VCaP (cell line): ENCODE results near the gene RSPH9.
A peak's percentile ranks its signal among the peaks of the same experiment; 100 is the strongest.

Source experiments
- H3K27ac ChIP-seq: fragments of 450-650 bp; 2 replicates; pipeline ENCODE4 v1.5.1; 2017
- CTCF ChIP-seq: fragments of 450-650 bp; conservative IDR thresholded peaks from 2 replicates; pipeline ENCODE4 v1.5.1; 2017; ENCODE audit warnings: mild to moderate bottlenecking, moderate library complexity

RSPH9 gene

DNA sequence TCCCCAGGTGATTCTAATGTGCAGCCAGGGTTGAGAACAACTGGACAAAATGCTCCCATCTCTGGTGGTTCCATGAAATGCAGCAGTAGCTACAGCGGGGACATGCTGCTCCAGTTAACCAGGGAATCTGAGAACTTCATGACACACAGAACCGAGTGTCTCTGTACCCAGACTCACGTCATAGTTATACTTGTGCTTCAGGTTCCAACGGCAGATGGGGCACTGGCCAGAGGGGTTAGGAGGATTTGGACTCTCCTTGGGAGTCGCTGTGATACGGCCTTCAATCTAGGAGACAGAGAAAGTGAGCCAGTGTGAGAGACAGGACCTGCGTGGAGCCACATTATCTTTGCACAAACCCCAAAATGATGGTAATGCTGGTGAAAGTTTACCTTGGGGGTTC, 33.5 kb downstream of the RSPH9 start:
- no peak for TF ChIP-seq CTCF

DNA sequence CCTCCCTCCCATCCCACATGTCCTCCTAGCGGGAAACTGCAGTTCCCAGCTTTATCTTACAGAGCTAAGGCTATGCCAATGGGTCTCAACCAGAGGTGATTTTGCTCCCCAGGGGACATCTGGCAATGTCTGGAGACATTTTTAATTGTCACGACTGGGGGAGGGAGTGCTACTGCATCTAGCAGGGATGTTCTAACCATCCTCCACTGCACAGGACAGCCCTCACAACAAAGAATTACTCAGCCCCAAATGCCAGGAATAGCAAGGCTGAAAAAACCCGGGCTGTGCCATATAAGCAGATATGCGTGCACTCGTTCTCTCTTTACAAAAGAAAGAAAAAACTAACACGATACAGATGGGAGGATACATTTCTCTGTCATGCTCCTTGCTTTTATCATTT, 34.2 kb downstream of the RSPH9 start:
- no peak for TF ChIP-seq CTCF
- no peak overlapping the region for H3K27ac ChIP-seq

More for the DNA sequence above, 33.5 kb downstream of the RSPH9 start:
- H3K27ac ChIP-seq, result no peak overlapping the region

DNA sequence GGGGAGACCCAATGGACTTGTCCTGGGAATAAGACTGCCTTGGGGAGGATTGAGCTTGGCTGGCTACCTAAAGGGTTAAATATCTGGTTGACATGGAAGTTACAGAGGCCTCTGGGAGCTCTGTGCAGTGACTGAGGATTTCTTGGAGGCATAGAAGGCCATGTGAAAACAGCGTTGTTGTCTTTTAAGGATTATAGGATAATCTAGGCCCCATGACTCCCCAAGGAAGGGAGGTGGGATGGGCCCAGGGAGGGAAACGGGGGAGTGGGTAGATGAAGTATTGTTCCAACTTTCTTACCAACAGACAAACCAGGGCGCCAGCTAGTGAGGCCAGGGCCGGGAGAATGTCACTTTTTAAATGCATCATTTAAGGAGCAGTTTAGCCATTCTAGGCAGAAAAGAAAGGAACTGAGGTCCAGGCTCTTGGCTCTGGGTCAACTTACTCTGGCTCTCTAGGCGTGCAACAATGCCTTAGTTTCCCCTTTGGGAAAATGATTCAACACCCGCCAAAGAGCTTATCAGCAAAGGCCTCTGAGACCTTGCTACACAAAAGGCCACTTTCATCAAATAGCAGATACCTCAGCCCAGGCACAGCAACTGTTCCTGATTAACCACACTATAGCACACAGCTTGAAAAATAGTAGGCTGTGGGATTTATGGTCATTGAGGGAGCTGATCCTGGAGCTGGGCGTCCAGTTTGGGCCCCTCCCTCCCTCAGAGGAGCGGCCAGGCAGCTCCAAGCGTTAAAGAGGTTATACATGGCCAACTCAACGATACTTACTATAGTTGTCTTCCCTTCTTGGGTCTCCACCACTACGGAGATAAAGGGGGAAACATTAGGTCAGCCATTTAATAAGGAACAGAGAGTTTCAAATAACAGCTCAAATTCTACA, 35.7 kb downstream of the RSPH9 start:
- H3K27ac ChIP-seq, result no peak overlapping the region
- TF ChIP-seq CTCF, result no peak

DNA sequence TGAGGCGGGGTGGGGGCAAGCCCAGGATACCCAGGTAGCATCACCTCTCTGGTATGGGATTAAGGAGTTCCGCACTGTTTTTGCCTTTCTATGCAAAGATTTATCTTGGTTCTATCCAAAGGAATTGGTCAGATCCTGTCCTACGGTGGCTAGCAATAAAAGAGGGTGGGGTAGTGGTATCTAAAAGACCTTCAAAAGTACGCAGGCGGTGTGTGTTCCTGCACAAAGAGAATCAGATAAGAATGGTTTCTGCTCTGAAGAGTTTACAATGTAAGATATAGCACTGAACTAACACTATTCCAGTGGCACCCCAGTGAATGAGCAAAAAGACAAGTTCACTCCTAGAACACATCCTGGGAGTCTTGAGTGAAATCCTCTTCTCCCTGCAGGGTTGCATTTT, 36.5 kb downstream of the RSPH9 start:
- no peak for TF ChIP-seq CTCF
- no peak overlapping the region for H3K27ac ChIP-seq

DNA sequence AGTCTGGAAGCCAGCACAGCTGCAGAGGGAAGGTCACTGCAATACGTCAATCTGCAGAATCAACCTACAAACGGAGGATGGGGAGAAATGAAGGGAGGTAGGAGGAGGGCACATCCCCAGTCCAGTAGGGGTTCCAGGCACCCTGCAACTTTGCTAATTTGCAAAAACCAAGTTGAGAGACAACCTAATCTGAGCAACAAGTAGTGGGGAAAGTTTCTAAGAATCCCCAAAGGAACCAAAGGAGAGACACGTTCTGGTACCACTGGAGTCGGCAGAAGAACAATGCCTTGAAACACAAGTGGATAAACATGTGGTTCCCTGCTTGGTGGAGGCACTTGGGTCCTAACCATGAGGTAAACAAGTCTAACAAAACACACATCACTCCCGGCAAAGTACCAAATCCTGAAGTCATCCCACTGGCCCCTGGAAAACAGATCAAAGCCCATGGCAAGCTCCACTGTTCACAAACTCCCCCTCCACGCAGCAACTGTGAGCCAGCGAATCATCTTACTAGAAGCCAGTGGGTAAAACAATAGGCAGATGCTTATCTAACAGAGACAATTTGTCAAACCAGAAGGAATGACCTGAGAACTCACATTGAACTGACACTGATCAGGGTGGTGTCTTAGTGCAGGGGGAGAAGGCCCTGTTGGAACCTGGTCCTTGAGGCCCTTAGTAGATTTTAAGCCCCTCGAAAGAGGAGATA, 38.0 kb downstream of the RSPH9 start:
- no peak for TF ChIP-seq CTCF
- H3K27ac ChIP-seq, result peak overlapping the region; percentile 56

DNA sequence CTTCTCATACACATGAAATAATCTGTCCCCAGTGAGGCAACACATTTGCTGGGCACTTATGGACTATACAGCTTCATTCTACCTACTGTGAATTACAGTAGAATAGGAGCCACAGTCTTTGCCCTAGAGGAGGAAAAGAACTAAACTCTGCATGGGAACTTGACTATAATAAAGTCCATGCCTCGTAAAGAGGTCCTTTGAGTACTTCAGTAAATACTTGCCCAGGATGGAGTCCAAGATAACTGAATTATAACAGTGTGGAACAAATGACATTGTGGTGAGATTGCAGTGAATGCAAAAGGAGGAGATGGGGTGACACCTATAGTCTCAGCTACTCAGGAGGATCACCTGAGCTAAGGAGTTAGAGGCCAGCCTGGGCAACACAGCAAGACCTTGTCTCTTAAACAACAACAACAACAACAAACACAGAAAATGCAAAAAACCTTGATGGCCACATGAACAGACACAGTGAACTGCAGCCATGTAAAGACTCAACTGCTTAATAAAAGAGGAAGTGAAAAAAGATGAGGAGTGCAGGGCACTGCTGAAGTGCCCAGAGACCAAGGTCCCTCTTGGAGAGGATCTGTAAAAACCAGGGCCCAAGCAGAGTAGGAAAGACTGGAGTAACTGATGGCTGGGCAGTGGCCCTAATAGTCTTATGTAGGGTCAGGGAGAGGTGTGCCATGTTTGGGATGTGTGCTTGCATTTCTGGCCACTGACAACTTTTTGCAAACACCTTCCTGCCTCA, 39.0 kb downstream of the RSPH9 start:
- no peak for TF ChIP-seq CTCF
- H3K27ac ChIP-seq, result peak overlapping the region; percentile 56

GRCh38 chr6:43687079-43687436, 42.2 kb downstream of the RSPH9 start:
- peak overlapping the region; percentile 80 for H3K27ac ChIP-seq
- no peak for TF ChIP-seq CTCF
